ENCODE measurements around the gene G6PD. TPM values are rescaled to one million over a fixed set of nuclear protein-coding genes. Genes with fewer than 3 reads are reported as not detected.

The G6PD gene
- total and polyA plus RNA-seq, 2 of the 8 experiments (the other 6 are each of a cell fraction or from before 2014, with no cell fraction given): 47.3 to 55.1 TPM

DNA sequence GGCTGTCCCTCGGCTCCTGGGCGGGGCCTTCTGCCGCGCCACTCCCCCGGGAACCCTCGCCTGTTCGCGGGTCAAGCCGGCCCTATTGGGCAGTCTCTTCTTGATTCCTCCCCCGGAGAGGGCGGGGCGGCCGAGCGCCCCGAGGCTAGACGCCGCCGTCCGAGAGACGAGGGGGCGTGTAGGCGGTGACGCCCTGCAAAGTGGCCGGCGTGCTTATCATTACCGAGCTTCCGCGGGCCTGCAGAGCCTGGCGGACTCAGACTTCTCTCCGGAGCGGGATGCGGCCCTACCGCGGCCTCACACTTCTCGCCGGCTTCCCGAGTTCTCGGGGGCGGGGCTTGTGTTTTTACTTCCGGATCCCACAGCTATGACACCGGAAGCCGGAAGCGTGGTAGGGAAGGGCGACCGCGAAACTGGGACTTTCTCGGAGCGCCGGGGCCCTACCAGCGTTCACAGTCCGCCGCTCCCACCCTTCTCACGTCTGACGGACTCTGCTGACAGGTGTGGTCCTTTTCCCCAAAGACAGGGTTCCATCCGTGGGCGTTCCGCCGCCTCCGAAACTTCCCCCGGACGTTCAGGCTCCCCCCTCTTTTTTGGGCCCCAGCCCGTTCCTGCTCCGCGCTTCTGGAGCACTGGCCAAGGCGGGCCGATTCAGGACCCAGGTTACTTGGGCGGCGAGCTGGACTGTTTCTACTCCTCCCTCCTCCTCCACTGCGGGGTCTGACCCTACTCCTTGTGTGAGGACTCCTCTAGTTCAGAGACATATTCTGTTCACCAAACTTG is 790 bp upstream of the G6PD start, which contains the start of gene IKBKG (continued):
- TF ChIP-seq JUND (IDR thresholded peaks at IDR 0.05; ENCODE audit: low read length) (no peak), EZH2 (IDR thresholded peaks at IDR 0.05; ENCODE audit: low read depth, low read length, severe bottlenecking) (no peak), SRF (IDR thresholded peaks at IDR 0.05; ENCODE audit: low read depth, low read length) (no peak), SIX5 (IDR thresholded peaks at IDR 0.05; ENCODE audit: low read depth, low read length) (no peak), CBX8 (IDR thresholded peaks at IDR 0.05; ENCODE audit: borderline replicate concordance, low read depth, low read length) (no peak), SIRT6 (IDR thresholded peaks at IDR 0.05; ENCODE audit: low read length) (no peak), RNF2 (IDR thresholded peaks at IDR 0.05; ENCODE audit: borderline replicate concordance, low read depth, low read length, missing control alignments, poor library complexity, severe bottlenecking) (no peak), SP2 (IDR thresholded peaks at IDR 0.05; ENCODE audit: low read length) (no peak), FOSL1 (IDR thresholded peaks at IDR 0.05; ENCODE audit: insufficient read depth, low read depth, low read length) (no peak), SUZ12 (IDR thresholded peaks at IDR 0.05; ENCODE audit: low read length) (no peak), CREB1 (IDR thresholded peaks at IDR 0.05) (no peak), CHD1 (IDR thresholded peaks at IDR 0.05; ENCODE audit: low read depth, low read length) (no peak), GTF2F1 (IDR thresholded peaks at IDR 0.05; ENCODE audit: borderline replicate concordance, low read depth, low read length) (no peak), CHD2 (IDR thresholded peaks at IDR 0.05; ENCODE audit: low read length) (no peak; the same call in 1 of the 2 replicates), POU5F1 (IDR thresholded peaks at IDR 0.05; ENCODE audit: low read depth, low read length) (no peak)
- TF ChIP-seq, protein P1, sequence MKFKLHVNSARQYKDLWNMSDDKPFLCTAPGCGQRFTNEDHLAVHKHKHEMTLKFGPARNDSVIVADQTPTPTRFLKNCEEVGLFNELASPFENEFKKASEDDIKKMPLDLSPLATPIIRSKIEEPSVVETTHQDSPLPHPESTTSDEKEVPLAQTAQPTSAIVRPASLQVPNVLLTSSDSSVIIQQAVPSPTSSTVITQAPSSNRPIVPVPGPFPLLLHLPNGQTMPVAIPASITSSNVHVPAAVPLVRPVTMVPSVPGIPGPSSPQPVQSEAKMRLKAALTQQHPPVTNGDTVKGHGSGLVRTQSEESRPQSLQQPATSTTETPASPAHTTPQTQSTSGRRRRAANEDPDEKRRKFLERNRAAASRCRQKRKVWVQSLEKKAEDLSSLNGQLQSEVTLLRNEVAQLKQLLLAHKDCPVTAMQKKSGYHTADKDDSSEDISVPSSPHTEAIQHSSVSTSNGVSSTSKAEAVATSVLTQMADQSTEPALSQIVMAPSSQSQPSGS (IDR thresholded peaks at IDR 0.05; ENCODE audit: low read length): no peak
- TF ChIP-seq, protein P2, sequence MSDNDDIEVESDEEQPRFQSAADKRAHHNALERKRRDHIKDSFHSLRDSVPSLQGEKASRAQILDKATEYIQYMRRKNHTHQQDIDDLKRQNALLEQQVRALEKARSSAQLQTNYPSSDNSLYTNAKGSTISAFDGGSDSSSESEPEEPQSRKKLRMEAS (IDR thresholded peaks at IDR 0.05): no peak

Measured in H1 (cell line).